Osteoblast (primary cell): ENCODE measurements around the gene SPAG16. TPM values are rescaled to one million over a fixed set of nuclear protein-coding genes. Genes with fewer than 3 reads are reported as not detected.

Source experiments
- DNase-seq: peaks from one replicate; pipeline ENCODE4 v3.0.0; 2011; ENCODE audit warnings: low spot score, mixed read lengths; ENCODE audit not compliant: insufficient read length; ENCODE audit errors: missing footprints
- H2AFZ ChIP-seq: 2 replicates; pipeline ENCODE4 v1.6.0; 2011; ENCODE audit warnings: mild to moderate bottlenecking, low read length
- H3K27ac ChIP-seq: 2 replicates; pipeline ENCODE4 v1.5.1; 2011; ENCODE audit warnings: mild to moderate bottlenecking, low read depth, low read length, moderate library complexity
- H3K27me3 ChIP-seq: 2 replicates; pipeline ENCODE4 v1.6.0; 2012; ENCODE audit warnings: mild to moderate bottlenecking, control low read depth, inconsistent platforms, low read length, moderate library complexity; ENCODE audit not compliant: insufficient read depth
- H3K36me3 ChIP-seq: 2 replicates; pipeline ENCODE4 v1.5.1; 2011; ENCODE audit warnings: mild to moderate bottlenecking, low read length, control low read depth, moderate library complexity; ENCODE audit not compliant: insufficient read depth
- H3K4me1 ChIP-seq: 2 replicates; pipeline ENCODE4 v1.5.1; 2011; ENCODE audit warnings: mild to moderate bottlenecking, low read length, control low read depth, moderate library complexity; ENCODE audit not compliant: insufficient read depth
- H3K4me2 ChIP-seq: 2 replicates; pipeline ENCODE4 v1.6.0; 2011; ENCODE audit warnings: mild to moderate bottlenecking, low read length; ENCODE audit not compliant: insufficient read depth
- H3K4me3 ChIP-seq: fragments of 200-600 bp; sonication (generic); 3 replicates; pipeline ENCODE4 v1.5.1; 2012; ENCODE audit warnings: mild to moderate bottlenecking, low read length, inconsistent platforms; ENCODE audit not compliant: insufficient read depth
- H3K79me2 ChIP-seq: 2 replicates; pipeline ENCODE4 v1.6.0; 2012; ENCODE audit warnings: mild to moderate bottlenecking, low read length, control low read depth, inconsistent platforms; ENCODE audit not compliant: insufficient read depth
- H3K9me3 ChIP-seq: 2 replicates; pipeline ENCODE4 v1.5.1; 2011; ENCODE audit warnings: low read depth, low read length, control low read depth
- H4K20me1 ChIP-seq: 2 replicates; pipeline ENCODE4 v1.6.0; 2012; ENCODE audit warnings: mild to moderate bottlenecking, low read length, control low read depth; ENCODE audit not compliant: insufficient read depth
- CTCF ChIP-seq: IDR thresholded peaks from 2 replicates; pipeline ENCODE4 v1.5.1; 2011; ENCODE audit warnings: mild to moderate bottlenecking, low read depth, low read length, moderate library complexity; ENCODE audit errors: extremely low read depth
- total RNA-seq: library from RNA; depleted of rRNA; stranded (reverse); fragments of >200 nt; gene quantifications from 2 replicates; pipeline ENCODE4 v1.2.3, GENCODE V29; 2012

Gene SPAG16
- total RNA-seq, 1 donor, result 47.8 TPM

GRCh38 chr2:213286161-213286560 lies 1.9 kb downstream of the SPAG16 start:
- Histone ChIP-seq H3K9me3 (no peaks in the 10 kb centered on the region), H3K4me3 (no peak overlapping the region), H2AFZ (no peak overlapping the region), H3K4me1 (peaks cover 16% of the 10 kb centered on the region), H3K27me3 (no peaks in the 10 kb centered on the region), H4K20me1 (no peaks in the 10 kb centered on the region), H3K27ac (no peak overlapping the region), H3K36me3 (no peaks in the 10 kb centered on the region), H3K4me2 (no peak overlapping the region), H3K79me2 (peaks cover 35% of the 10 kb centered on the region)
- no peak for DNase-seq
- TF ChIP-seq CTCF, result no peak

GRCh38 chr2:213288913-213289700 lies 4.8 kb downstream of the SPAG16 start:
- Histone ChIP-seq H3K27ac (no peak overlapping the region), H4K20me1 (no peaks in the 10 kb centered on the region), H3K79me2 (peaks cover 47% of the 10 kb centered on the region), H3K27me3 (no peaks in the 10 kb centered on the region), H3K4me3 (no peak overlapping the region), H3K36me3 (no peaks in the 10 kb centered on the region), H3K9me3 (no peaks in the 10 kb centered on the region), H3K4me1 (peaks cover 12% of the 10 kb centered on the region), H3K4me2 (no peak overlapping the region), H2AFZ (no peak overlapping the region)
- DNase-seq, result no peak
- TF ChIP-seq CTCF, result no peak

GRCh38 chr2:213290501-213290900 lies 6.2 kb downstream of the SPAG16 start:
- no peaks in the 10 kb centered on the region for H4K20me1 ChIP-seq
- no peak overlapping the region for H2AFZ ChIP-seq
- H3K4me3 ChIP-seq, result no peak overlapping the region
- no peaks in the 10 kb centered on the region for H3K9me3 ChIP-seq
- H3K79me2 ChIP-seq, result peaks cover 41% of the 10 kb centered on the region
- no peak for DNase-seq
- no peak overlapping the region for H3K4me2 ChIP-seq
- no peaks in the 10 kb centered on the region for H3K27me3 ChIP-seq
- TF ChIP-seq CTCF, result no peak
- no peaks in the 10 kb centered on the region for H3K36me3 ChIP-seq
- H3K27ac ChIP-seq, result no peak overlapping the region
- peaks cover 4% of the 10 kb centered on the region for H3K4me1 ChIP-seq

GRCh38 chr2:213296270-213296669 lies 12.0 kb downstream of the SPAG16 start:
- TF ChIP-seq CTCF, result no peak
- no peak for DNase-seq

More at GRCh38 chr2:213296270-213296669, 12.0 kb downstream of the SPAG16 start:
- no peaks in the 10 kb centered on the region for H3K27me3 ChIP-seq
- no peaks in the 10 kb centered on the region for H3K9me3 ChIP-seq
- no peak overlapping the region for H2AFZ ChIP-seq
- H3K4me2 ChIP-seq, result no peak overlapping the region
- peaks cover 7% of the 10 kb centered on the region for H3K36me3 ChIP-seq
- no peaks in the 10 kb centered on the region for H4K20me1 ChIP-seq
- peaks cover 17% of the 10 kb centered on the region for H3K79me2 ChIP-seq
- H3K4me1 ChIP-seq, result no peaks in the 10 kb centered on the region
- H3K4me3 ChIP-seq, result no peak overlapping the region
- H3K27ac ChIP-seq, result no peak overlapping the region
